ENCODE results near the gene ADAM15.

The ADAM15 gene

GRCh38 chr1:155052439-155053395 is 1.6 kb downstream of the ADAM15 start:
- DNase-seq (ENCODE audit: low spot score) = peak; percentile 16

- DNase-seq (ENCODE audit: low spot score) = no peak
These were observed 2.5 kb downstream of the ADAM15 start for GRCh38 chr1:155053531-155054105.

- no peak for DNase-seq (ENCODE audit: low spot score)
These were observed 6.0 kb downstream of the ADAM15 start for GRCh38 chr1:155057104-155057503.

DNA sequence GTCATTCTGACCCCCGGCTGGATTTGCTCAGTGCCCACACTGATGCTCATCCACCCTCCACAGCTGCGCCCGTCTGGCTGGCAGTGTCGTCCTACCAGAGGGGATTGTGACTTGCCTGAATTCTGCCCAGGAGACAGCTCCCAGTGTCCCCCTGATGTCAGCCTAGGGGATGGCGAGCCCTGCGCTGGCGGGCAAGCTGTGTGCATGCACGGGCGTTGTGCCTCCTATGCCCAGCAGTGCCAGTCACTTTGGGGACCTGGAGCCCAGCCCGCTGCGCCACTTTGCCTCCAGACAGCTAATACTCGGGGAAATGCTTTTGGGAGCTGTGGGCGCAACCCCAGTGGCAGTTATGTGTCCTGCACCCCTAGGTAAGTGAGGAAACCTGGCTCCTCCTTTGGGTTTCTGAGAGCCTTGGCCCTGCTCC is 6.7 kb downstream of the ADAM15 start:
- DNase-seq (ENCODE audit: low spot score) = no peak

- DNase-seq (ENCODE audit: low spot score) = no peak
These were observed 9.6 kb downstream of the ADAM15 start for GRCh38 chr1:155060736-155061135.

- DNase-seq (ENCODE audit: low spot score) = peak; percentile 96
These were observed 10.4 kb downstream of the ADAM15 start for GRCh38 chr1:155061381-155062150.

- no peak for DNase-seq (ENCODE audit: low spot score)
These were observed 11.1 kb downstream of the ADAM15 start for GRCh38 chr1:155062151-155062686.

DNA sequence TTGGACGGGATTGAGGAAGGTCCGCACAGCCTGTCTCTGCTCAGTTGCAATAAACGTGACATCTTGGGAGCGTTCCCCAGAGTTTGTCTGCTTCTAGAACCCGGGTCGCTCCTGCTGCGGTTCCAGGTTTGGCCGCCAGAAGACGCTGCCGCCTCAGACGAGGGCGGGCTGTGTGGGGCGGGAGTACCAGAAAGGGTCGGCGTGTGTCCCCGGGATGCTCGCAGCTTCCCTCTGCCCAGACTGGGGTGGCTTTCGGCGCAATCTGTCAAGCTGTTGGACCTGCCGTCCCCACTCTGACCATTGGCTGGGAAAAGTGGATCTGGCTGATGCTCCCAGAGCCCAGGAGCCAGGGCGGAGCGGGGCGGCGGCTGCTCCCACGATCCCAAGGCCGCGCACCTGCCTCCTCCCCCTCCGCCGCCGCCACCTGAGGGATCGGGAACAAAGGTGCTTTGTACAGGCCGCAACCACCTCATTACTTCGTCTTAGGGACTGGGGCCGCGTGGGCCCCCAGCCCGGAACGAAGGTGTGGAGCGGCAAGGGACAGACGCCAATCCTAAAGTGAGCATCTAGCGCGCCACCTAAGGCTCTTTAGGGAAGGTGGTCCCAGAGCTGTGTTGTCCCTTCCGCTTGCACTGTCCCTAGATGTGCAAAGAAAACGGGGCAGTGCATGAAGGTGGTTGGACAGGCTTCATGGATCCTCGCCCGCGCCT is 11.7 kb downstream of the ADAM15 start:
- peak; percentile 72 for DNase-seq (ENCODE audit: low spot score)

GRCh38 chr1:155063550-155064110 is 12.5 kb downstream of the ADAM15 start, which contains the start of gene EFNA4:
Gene EFNA4, plus strand, starts transcription at chr1:155063740. Its CDS starts 84 bp downstream, at chr1:155063824.
- peak; percentile 85 for DNase-seq (ENCODE audit: low spot score)

GRCh38 chr1:155064111-155064831 is 13.2 kb downstream of the ADAM15 start:
- no peak for DNase-seq (ENCODE audit: low spot score)

DNA sequence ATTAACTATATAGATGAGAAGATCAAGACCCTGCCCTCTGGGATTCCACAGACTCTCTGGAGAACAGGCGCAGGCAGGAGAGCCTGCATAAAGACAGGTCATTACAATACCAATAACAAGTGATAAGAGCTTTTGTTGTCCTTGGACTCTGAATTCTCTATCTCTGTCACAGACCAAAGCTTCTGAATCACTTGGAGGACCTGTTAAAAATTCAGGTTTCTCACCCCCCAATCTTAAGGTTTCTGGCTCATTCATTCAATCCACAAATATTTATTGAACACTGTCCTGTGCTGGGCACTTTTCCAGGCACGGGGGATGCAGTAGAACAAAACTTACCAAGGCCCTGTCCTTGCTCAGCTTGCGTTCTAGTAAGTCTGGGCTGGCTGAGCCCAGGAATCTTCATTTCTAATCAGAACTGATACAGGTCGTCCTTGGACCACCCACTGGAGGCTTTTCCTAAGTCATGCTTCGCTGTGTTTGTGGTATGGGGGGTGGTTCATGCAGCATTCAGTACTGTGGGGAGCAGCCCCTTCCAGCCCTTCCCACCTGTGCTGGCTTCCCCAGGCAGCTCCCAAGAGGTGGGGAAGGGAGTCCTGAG is 13.8 kb downstream of the ADAM15 start:
- DNase-seq (ENCODE audit: low spot score) = no peak

- no peak for DNase-seq (ENCODE audit: low spot score)
These were observed 15.7 kb downstream of the ADAM15 start for GRCh38 chr1:155066777-155067176.

DNA sequence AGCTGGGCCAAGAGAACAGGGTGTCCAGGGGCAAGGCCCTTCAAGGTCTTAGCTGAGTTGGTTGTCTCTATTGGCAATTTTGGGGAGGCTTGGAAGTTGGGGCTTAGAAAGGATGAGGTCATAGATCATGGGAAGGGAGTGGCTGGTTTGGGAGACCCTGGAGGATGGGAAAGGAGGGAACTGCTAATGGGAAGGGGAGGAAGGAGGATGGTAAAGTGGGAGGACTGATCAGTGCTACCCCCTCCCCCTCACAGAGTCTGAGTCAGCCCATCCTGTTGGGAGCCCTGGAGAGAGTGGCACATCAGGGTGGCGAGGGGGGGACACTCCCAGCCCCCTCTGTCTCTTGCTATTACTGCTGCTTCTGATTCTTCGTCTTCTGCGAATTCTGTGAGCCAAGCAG is 17.5 kb downstream of the ADAM15 start:
- no peak for DNase-seq (ENCODE audit: low spot score)

DNA sequence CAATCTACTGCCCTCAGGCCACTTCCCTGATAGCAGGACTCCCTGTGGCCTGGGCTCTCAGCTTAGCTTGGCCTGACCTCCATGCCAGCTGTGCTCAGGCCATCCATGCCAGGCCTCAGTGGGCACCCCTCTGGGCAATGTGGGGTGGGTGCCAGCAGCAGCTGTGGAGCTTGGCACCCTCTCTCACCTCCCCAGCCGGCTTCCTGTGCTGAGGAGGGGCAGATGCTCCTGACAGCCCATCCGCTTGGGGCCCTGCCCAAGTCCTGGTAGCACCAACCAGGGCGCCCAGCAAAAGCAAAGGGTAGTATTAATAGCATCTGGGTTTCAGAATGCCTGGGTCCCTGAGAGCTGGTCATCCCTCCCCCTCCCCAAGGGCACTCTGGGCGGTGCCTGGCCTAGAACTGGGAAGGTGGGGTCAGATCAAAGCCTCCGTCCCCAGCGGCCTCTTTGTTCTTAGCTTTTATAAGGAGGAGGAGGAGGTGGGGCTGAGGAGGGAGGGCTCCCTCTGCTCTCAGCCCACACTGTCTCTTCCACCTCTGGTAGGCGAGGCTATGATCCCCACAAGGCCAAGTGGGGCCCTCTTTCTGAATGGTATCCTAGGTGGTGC is 18.5 kb downstream of the ADAM15 start:
- DNase-seq (ENCODE audit: low spot score) = no peak

DNA sequence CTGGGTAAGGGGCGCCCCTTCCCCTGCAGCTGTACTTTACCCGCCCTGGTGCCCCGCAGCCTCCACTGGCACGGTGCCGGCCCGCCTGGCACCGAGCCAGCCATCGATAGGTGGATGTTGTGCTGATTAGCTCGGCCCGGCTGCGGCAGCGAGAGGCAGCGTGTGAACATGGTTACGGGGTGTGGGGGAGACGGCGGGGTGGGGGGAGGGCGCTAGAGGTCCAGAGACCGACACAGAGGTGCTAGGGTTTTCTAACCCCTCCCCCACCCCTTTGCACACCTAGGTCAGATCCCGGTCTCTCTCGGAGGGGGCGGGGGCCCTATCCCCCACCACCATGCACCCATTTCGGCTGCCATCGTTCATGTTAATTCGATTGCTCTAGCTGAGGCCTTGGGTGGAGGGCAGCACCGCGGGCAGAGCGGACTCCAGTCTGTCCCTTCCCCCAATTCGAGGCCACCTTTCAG is 19.1 kb downstream of the ADAM15 start:
- DNase-seq (ENCODE audit: low spot score) = no peak

GRCh38 chr1:155070721-155071569 is 19.8 kb downstream of the ADAM15 start:
- DNase-seq (ENCODE audit: low spot score) = peak; percentile 75

DNA sequence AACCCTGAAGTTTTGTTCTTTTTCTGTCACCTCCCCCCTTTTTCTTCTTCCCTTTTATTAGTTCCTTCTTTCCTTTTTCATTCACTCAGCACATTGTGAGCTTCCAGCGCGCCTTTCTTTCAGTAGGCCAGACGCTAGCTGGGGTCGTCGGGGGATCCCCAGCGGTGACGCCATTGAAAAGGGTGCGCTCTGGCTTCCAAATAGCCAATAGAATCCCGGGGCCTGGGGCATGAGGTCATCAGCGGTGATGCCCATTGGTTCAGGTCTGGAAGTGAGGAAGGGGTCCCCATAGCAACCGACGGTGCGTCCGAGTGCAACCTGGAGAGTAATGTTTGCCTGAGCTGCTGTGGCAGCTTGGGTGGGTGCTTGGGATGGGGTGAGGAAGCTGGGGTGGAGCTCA is 20.6 kb downstream of the ADAM15 start:
- DNase-seq (ENCODE audit: low spot score) = no peak

DNA sequence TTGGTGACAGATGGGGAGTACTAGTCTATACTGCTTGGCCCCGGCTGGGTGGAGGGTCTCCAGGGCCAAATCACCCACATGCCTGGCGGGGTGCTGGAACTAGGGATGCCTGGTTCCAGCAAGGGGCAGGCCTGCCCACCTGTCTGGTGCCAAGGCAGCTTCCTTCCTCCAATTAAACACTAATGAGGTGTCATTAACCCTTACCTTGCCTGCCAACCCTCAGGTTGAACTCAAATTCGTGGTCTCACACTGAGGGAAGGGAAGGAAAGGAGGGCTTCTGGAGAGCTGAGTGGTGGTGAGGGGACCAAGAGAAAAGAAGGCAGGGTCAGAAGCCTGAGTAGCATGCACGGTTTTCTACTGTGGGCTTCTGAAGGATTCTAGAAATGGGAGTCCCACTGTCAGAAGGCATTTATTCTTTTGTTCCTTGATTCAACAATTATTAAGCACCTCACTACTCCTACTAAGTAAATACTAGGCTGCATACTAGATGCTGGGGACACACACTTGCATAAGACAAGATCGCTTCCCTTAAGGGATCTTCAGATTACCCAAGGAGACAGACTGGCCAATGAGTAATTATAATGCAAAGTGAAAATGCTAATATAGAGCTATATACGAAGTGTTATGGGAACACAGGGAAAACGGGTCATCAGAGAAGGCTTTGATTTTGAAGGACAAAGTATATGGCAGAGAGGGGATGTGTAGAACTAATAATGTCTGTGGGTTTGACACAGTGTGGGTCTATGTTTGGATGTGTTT is 21.6 kb downstream of the ADAM15 start:
- DNase-seq (ENCODE audit: low spot score) = no peak
